HG03060 (cell line): ENCODE results near the gene PRMT1.

Experiments used
- ATAC-seq: cut with Tn5 transposase; IDR thresholded peaks from one replicate; pipeline ENCODE4 v1.9.1; 2021; ENCODE audit warnings: low read depth, moderate number of reproducible peaks; ENCODE audit not compliant: unreplicated experiment

Gene PRMT1

DNA sequence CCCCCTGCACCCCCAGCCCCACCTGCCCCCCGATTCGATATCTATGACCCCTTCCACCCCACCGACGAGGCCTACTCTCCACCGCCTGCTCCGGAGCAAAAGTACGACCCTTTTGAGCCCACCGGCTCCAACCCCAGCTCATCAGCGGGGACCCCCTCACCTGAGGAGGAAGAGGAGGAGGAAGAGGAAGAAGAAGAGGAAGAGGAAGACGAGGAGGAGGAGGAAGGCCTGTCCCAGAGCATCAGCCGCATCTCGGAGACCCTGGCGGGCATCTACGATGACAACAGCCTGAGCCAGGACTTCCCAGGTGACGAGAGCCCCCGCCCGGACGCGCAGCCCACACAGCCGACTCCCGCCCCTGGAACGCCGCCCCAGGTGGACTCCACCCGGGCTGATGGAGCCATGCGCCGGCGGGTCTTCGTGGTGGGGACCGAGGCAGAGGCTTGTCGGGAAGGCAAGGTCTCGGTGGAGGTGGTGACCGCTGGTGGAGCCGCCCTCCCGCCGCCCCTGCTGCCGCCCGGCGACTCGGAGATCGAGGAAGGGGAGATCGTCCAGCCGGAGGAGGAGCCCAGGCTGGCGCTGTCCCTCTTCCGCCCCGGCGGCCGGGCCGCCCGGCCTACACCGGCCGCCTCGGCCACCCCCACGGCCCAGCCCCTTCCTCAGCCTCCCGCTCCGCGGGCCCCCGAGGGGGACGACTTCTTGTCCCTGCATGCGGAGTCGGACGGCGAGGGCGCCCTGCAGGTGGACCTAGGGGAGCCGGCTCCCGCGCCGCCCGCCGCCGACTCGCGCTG is 25.8 kb upstream of the PRMT1 start:
- no peak for ATAC-seq

DNA sequence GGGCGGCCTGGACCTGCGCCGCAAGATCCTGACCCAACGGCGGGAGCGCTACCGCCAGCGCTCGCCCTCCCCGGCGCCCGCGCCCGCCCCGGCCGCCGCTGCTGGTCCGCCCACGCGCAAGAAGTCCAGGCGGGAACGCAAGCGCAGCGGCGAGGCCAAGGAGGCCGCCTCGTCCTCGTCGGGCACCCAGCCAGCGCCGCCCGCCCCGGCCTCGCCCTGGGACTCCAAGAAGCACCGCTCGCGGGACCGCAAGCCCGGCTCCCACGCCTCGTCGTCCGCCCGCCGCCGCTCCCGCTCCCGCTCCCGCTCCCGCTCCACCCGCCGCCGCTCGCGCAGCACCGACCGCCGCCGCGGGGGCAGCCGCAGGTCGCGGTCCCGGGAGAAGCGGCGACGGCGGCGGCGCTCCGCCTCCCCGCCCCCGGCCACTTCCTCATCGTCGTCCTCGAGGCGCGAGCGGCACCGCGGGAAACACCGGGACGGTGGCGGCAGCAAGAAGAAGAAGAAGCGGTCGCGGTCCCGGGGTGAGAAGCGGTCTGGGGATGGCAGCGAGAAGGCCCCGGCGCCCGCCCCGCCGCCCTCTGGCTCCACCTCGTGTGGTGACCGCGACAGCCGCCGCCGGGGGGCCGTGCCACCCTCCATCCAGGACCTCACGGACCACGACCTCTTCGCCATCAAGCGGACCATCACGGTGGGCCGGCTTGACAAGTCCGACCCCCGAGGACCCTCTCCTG is 25.1 kb upstream of the PRMT1 start:
- no peak for ATAC-seq

DNA sequence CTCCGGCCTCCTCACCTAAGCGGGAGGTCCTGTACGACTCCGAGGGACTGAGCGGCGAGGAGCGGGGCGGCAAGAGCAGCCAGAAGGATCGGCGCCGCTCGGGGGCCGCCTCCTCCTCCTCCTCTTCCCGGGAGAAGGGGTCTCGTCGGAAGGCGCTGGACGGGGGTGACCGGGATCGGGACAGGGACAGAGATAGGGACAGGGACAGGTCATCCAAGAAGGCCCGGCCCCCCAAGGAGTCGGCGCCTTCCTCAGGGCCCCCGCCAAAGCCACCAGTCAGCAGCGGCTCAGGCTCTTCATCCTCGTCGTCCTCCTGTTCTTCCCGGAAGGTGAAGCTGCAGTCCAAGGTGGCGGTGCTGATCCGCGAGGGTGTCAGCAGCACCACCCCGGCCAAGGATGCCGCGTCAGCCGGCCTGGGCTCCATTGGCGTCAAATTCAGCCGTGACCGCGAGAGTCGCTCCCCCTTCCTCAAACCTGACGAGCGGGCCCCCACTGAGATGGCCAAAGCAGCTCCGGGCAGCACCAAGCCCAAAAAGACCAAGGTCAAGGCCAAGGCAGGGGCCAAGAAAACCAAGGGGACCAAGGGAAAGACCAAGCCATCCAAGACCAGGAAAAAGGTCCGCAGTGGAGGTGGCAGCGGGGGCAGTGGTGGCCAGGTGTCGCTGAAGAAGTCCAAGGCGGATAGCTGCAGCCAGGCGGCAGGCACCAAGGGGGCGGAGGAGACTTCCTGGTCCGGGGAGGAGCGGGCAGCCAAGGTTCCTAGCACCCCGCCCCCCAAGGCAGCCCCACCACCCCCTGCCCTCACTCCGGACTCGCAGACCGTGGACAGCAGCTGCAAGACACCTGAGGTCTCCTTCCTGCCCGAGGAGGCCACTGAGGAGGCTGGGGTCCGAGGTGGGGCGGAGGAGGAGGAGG is 24.3 kb upstream of the PRMT1 start:
- no peak for ATAC-seq

DNA sequence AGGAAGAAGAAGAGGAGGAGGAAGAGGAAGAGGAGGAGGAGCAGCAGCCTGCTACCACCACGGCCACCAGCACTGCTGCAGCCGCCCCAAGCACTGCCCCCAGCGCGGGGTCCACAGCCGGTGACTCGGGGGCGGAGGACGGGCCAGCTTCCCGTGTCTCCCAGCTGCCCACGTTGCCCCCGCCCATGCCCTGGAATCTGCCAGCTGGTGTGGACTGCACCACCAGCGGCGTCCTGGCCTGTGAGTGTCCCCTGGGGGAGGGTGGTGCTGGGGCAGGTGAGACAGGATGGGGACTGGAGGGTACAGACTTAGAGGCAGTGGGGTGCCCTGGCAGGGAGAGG is 23.6 kb upstream of the PRMT1 start:
- ATAC-seq: no peak

DNA sequence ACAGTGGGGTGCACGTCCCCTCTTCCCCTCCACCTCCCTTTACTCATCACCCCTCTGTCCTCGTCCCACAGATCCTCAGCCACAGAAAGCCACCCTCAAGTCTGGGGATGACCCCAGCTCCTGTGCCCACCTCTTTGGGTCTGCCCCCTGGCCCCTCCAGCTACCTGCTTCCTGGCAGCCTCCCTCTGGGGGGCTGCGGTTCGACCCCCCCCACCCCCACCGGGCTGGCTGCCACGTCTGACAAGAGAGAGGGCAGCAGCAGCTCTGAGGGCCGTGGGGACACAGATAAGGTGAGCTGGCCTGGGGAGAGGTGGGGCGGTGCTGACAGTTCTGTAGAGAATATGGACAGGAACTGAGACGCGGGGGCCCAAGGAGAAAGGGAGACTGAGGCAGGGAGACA is 22.5 kb upstream of the PRMT1 start:
- no peak for ATAC-seq

DNA sequence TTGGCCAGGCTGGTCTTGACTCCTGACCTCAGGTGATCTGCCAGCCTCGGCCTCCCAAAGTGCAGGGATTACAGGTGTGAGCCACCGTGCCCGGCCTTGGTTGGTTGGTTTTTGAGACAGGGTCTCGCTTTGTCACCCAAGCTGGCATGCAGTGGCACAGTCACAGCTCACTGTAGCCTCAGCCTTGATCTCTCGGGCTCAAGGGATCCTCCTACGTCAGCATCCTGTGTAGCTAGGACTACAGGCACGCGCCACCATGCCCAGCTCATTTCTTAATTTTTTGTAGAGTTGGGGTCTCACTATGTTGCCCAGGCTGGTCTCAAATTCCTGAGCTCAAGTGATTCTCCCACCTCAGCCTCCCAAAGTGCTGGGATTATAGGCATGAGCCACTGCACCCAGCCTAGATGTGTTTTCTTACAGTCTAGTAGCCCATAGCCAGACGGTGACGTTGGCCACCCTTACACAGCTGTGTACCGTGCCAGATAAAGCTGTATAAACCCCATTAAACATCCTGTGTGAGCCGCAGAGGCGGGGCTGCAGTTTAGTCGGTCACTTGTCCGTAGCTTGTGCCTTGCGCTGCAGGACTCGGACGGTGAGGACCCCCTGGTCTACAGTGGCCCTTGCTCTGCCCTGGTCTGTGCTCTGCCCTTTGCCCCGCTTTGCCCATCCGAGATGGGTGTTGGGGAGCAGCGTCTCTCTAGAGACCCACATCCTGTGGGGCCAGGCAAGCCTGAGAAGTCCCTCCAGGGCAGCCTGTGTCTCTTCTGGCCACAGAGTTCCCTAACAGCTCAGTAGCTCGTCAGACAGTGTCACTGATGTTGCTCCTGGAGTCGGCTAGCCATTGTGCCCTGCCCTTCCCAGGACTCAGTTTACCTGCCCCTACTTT is 21.3 kb upstream of the PRMT1 start:
- no peak for ATAC-seq

DNA sequence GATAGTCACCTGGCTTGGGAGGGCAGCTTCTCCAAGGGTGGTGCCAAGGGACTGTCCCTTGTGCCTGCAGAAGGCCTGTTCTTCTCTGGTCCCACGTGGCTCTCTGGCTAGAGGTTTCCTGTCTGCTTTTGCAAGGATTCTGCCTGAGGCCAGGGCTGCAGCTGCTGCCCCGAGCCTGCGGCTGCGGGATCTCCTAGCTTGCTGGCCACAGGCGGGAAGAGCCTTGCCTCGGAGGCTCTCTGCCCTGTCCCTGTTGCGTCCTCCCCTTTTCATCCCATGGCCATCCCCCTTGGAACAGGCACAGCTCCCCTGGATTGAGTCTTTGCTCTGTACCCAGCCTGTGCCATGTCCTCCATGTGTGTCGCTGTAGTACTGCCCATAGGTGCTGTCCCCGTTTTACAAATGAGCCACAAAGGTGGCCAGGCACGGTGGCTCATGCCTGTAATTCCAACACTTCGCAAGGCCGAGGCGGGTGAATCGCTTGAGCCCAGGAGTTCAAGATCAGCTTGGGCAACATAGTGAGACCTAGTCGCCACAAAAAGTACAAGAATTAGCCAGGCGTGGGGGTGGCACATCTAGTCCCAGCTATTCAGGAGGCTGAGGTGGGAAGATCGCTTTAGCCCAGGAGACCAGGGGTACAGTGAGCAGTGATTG is 20.5 kb upstream of the PRMT1 start:
- ATAC-seq: no peak

DNA sequence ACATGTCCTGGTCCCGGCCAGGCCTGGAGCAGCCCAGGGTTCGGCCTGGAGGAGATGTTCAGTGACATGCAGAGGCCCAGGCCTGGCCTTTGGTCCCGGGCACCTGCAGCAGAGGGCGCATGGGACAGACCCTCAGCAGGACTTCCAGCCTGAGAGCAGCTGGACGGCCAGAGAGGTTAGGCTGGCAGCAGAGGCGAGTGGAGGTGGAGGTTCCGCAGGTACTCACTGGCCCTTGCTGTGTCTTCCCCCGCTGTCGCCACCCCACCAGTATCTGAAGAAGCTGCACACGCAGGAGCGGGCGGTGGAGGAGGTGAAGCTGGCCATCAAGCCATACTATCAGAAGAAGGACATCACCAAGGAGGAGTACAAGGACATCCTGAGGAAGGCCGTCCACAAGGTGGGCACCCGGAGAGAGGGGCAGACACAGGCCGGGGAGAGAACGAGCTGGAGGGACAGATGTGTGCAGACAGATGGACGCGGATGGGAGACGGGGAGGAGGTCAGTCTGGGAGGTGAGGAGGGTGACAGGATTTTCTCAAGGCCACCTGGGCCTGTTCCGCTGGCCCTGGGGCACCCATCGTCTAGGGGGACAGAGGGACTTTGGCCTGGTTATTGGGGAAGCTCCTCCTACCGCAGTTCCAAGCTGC is 19.5 kb upstream of the PRMT1 start:
- no peak for ATAC-seq

DNA sequence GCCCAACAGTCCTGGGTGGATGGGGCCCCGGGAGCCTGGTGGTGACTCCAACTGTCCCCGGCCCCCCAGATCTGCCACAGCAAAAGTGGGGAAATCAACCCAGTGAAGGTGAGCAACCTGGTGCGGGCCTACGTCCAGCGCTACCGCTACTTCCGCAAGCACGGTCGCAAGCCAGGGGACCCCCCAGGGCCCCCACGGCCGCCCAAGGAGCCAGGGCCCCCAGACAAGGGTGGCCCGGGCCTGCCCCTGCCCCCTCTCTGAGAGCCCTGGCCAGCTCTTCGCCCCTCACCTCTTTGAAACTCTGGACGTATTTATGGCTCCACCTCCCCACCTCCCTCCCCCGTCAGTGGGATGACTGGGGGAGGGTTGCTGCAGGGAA is 18.9 kb upstream of the PRMT1 start:
- ATAC-seq: no peak

DNA sequence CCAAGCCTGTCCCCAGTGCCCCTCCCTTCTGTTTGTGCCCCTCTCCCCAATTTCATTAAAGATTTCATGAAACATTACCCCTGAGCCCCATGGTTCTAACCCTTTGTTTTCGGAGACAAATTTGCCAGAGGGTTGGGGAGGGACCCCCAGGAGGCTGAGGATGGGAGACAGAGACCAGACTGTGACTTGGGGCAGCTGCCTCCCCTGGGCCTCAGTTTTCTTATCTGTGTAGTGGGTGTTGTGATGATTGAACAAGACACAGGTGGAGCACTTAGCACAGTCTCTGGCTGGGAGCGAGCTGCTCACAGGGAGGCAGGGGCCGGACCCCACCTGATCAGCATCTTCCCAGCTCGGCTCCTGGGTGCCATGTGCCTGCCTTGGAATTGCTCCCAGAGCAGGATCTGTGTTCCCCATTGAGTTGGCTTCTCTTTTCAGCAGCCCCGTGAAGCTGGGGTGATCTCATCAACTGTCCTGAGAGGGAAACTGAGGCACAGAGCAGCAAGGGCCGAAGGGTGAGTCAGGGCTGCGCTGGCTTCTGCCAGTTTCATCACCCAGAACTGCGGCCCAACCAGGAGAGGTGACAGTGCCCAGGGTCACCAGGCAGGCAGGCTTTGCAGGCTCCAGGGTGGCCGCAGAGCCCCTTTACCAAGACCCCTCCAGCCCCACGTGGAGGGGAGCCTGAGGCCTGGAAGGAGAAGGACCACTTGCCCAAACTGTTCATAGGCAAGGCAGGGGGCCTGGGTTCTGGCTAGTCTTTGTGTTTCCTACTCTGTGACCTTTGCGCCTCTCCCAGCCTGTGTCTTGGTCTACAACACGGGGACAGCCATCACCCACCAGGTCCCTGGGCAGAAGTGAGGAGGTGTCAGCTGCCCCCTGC is 18.3 kb upstream of the PRMT1 start:
- ATAC-seq: no peak

DNA sequence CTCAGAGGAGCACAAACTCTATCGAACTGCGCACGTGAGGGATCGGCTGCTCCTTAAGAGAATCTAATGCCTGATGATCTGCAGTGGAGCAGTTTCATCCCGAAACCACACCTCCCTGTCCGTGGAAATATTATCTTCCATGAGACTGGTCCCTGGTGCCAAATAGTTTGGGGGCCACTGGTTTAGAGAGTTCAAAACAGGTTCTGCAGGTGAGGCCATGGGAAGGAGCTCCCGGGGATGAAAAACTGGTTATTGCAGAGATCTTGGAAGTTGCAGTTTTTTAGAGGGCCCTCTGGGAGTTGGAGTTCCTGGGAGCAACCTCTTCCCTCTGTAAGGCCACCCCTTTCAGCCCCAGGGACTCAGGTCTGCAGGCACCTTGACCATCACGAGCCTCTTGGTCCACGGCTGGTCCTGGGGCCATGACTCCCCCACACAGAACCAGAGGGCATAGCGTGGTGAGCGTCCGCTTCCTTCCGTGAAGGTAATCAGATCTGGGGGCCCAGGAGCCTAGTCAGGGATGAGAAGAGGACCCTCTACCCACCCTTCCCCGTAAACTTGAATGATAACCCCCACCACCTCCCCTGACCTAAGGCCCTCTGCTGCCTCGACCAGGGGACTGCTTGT is 16.6 kb upstream of the PRMT1 start:
- no peak for ATAC-seq

DNA sequence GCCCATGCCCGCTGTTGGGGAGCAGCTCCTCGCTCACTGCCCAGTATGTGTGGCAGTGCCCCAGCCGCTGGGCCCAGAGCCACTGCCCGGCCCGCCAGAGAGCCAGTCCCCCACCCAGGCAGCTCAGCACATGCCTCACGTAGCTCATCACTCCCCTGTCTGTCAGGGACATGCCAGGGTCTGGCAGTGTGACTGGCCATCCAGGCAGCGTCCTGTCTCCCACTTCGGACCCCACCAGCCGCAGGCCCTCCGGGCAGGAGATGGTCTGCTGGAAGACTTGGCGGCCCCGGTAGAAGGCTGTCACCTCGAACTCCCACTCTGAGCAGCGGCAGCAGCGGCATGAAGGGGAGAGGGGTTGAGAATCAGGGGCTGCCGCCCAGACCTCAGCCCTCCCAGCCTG is 15.1 kb upstream of the PRMT1 start:
- ATAC-seq: no peak

DNA sequence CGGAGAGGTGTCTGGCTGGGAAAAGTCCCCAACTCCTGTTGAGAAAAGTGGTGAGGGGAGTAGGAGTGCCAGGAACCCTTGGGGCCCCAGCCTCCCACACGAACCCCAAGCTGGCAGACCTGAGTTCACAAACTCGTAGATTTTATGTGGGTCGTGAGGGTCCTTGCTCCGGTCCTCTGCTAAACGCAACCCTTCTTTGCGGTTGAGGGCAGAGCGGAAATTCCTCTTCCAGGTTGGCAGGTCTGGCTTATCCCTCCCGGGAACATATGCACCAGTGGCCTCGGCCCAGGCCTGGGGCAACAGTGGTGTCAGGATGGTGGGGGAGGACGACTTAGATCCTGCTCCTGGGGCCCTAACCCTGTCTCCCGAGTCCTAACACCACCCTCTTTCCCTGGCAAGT is 13.8 kb upstream of the PRMT1 start:
- ATAC-seq: no peak

DNA sequence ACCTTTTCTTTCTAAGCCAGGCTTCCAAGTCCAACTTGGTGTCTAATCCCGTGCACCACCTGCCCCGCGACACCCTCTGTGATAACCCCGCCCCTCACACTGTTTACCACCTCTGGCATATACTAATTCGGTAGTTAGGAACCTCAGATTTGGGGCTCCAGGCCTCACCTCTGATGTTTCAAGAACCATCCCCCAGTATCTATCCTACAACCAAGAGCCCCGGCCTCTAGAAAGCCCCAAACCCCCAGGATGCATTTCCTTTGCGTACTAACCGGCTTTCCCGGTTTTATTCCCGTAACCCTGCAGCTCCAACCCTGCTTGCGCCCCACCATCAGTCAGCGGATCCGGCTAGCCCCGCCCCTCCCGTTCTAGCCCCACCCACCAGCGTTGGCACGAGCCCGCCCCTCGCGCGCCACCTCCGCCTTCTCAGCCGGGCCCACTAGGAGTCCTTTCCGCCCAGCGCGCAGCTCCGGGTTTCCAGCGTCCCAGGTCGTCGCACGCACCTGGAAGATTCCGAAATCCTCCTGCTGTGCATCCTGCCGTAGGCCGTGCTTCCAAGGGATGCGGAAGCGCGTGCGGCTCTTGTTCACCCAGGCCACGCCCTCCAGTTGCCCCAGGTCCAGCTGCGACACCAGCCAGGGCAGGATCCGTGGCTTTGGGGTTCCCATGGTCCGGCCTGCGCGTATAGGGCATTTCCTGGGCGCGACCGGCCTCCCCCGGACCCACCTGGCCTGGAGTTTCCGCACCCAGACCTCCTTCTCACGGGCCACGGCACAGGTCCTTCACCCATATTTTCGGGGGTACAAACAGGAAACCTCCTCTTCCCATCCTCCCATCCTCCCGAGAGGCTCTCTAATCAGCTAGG is 12.7 kb upstream of the PRMT1 start:
- ATAC-seq: no peak

DNA sequence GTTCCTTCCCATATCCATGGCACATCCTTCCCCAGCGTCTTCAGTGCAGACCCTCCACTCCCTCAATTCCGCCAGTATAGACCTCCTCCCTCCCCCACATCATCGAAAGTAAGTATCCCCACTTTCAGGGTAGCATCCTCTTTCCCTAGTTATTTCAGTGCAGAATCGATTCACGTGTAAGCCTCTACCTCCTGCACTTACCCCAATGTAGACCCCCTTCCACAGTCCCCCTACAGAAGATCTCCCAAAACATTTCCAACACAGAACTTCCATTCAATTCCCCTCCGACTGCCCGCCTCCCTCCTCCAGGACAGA is 12.1 kb upstream of the PRMT1 start:
- ATAC-seq: no peak

DNA sequence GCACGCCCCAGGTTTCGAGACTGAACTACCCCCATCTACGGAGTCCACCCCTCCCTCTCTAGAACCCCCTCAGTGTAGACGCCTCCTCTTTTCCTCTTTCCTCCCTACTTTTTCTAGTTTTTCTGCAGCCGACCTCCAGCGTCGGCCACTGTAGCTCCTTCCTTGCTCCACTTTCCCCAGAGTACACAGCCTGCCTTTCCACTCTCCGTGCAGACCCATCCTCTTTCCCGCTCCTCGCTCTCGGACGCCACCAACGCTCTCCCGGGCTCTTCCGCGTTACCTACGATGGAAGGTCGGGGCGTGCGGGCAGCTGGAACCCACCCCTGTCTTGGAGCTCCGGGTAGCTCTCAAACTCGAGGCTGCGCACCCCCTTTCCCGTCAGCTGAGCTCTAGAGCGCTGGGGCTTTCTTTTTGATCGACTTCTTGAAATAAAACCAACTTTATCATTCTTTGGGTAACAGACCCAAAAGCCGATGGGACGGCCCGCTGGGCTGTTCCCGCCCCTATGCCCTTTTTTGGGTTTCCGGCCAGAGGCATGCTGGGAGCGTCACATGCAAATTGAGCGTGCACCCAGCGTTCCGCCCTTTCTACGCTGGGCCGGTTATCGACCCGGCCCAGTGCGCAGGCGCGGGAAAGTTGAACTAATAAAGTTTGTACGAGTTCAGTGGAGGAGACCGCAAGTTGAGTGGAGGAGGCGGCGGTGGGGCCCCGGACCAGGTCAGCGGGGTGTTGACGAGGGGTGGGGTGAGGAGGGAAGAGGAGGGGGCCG is 11.5 kb upstream of the PRMT1 start, which contains the start of the genes BCL2L12 and IRF3:
Gene BCL2L12 (plus strand): TSS at position 583 of the 769 bp plus-strand sequence. CDS start 760 bp downstream, outside the sequence.
Gene IRF3 (minus strand): TSS at position 507 of the 769 bp plus-strand sequence. CDS start 1,019 bp downstream, outside the sequence.
- peak; percentile 86 for ATAC-seq
